ENCODE measurements around the gene SLC34A3.

SLC34A3 gene

GRCh38 chr9:137230705-137231371 is at the start of gene SLC34A3:
TSS of gene SLC34A3 (plus strand) at chr9:137230901. CDS start at chr9:137231703, 802 bp downstream.
- no peak for DNase-seq (ENCODE audit: low read depth)

GRCh38 chr9:137181680-137182079 is 49.0 kb upstream of the SLC34A3 start:
- DNase-seq (ENCODE audit: low read depth) = no peak

- no peak for DNase-seq (ENCODE audit: low read depth)
Measured at GRCh38 chr9:137182836-137183235, 47.9 kb upstream of the SLC34A3 start.

- DNase-seq (ENCODE audit: low read depth) = no peak
Measured at GRCh38 chr9:137183980-137184595, 46.6 kb upstream of the SLC34A3 start.

- DNase-seq (ENCODE audit: low read depth) = no peak
Measured at GRCh38 chr9:137184881-137185660, 45.6 kb upstream of the SLC34A3 start.

- DNase-seq (ENCODE audit: low read depth) = no peak
Measured at GRCh38 chr9:137185921-137186320, 44.8 kb upstream of the SLC34A3 start.

- no peak for DNase-seq (ENCODE audit: low read depth)
Measured at GRCh38 chr9:137186385-137186784, 44.3 kb upstream of the SLC34A3 start.

GRCh38 chr9:137187386-137187785 is 43.3 kb upstream of the SLC34A3 start:
- no peak for DNase-seq (ENCODE audit: low read depth)

- DNase-seq (ENCODE audit: low read depth) = no peak
Measured at GRCh38 chr9:137188086-137188489, 42.6 kb upstream of the SLC34A3 start.

GRCh38 chr9:137188490-137189296 is 42.0 kb upstream of the SLC34A3 start, which contains the start of the genes ANAPC2 and SSNA1:
TSS of gene ANAPC2 (minus strand) at chr9:137188560. CDS start at chr9:137188532, 28 bp downstream.
TSS of gene SSNA1 (plus strand) at chr9:137188676. CDS start at chr9:137188727, 51 bp downstream.
- peak; percentile 97 for DNase-seq (ENCODE audit: low read depth)

- DNase-seq (ENCODE audit: low read depth) = no peak
Measured at GRCh38 chr9:137189297-137190295, 41.1 kb upstream of the SLC34A3 start.

GRCh38 chr9:137190315-137190856 is 40.3 kb upstream of the SLC34A3 start:
- no peak for DNase-seq (ENCODE audit: low read depth)

GRCh38 chr9:137191245-137191644 is 39.5 kb upstream of the SLC34A3 start:
- no peak for DNase-seq (ENCODE audit: low read depth)

GRCh38 chr9:137191691-137192447 is 38.8 kb upstream of the SLC34A3 start:
- DNase-seq (ENCODE audit: low read depth) = no peak

- no peak for DNase-seq (ENCODE audit: low read depth)
Measured at GRCh38 chr9:137192448-137192780, 38.3 kb upstream of the SLC34A3 start.

GRCh38 chr9:137192859-137193258 is 37.8 kb upstream of the SLC34A3 start:
- DNase-seq (ENCODE audit: low read depth) = no peak

- DNase-seq (ENCODE audit: low read depth) = no peak
Measured at GRCh38 chr9:137193771-137194170, 36.9 kb upstream of the SLC34A3 start.

GRCh38 chr9:137194388-137194787 is 36.3 kb upstream of the SLC34A3 start:
- DNase-seq (ENCODE audit: low read depth) = no peak

- no peak for DNase-seq (ENCODE audit: low read depth)
Measured at GRCh38 chr9:137194909-137195308, 35.8 kb upstream of the SLC34A3 start.

All from activated T-cell treated with anti-CD3 and anti-CD28 coated beads for 48 hours (primary cell).